Activated T-cell treated with anti-CD3 and anti-CD28 coated beads, Interleukin-2, amount 50 U/mL, for 72 hours (primary cell): ENCODE results near the gene BIRC5. TPM values are rescaled to one million over a fixed set of nuclear protein-coding genes. Genes with fewer than 3 reads are reported as not detected.

Source experiments
- total RNA-seq, 2 donors: library from RNA; stranded (reverse); gene quantifications; one replicate each; pipeline ENCODE4 v1.2.3, GENCODE V29; 2022

BIRC5 gene
- total RNA-seq, 2 donors from 2014 or later = 78.9 to 104 TPM

Other genes starting within 250 kb of the BIRC5 start
- 100 to 1,000 TPM; 129 to 137 TPM for gene TMC6, start 85.5 kb upstream of the BIRC5 start, total RNA-seq
- 100 to 1,000 TPM; 102 to 124 TPM for gene TMC8, start 83.5 kb upstream of the BIRC5 start, total RNA-seq
- under 1 TPM in 1 of 2 donors, not detected in 1; 0.58 TPM for gene C17orf99, start 67.9 kb upstream of the BIRC5 start, total RNA-seq
- gene SYNGR2, start 45.7 kb upstream of the BIRC5 start, total RNA-seq = 10 to 100 TPM; 87.6 to 92.0 TPM
- gene TK1, start 27.2 kb upstream of the BIRC5 start, total RNA-seq = 10 to 100 TPM; 90.6 to 90.9 TPM
- 10 to 100 TPM; 23.1 to 34.1 TPM for gene AFMID, start 26.9 kb upstream of the BIRC5 start, total RNA-seq
- not detected for gene TMEM235, start 17.4 kb downstream of the BIRC5 start, total RNA-seq
- 100 to 1,000 TPM; 164 to 212 TPM for gene SOCS3, start 145.8 kb downstream of the BIRC5 start, total RNA-seq
- gene PGS1, start 164.4 kb downstream of the BIRC5 start, total RNA-seq = 100 to 1,000 TPM in 1 of 2 donors, 10 to 100 TPM in 1; 81.6 to 101 TPM